GM18873 (cell line): ENCODE measurements around the gene INHBB.
"Not testable (repeated sequence)": the region's sequence is repeated elsewhere in the genome, so short reads cannot be mapped to it uniquely, and the experiment has no call there.

Experiments
- ATAC-seq: cut with Tn5 transposase; IDR thresholded peaks from one replicate; pipeline ENCODE4 v1.9.1; 2021; ENCODE audit warnings: mild to moderate bottlenecking, moderate library complexity, moderate number of reproducible peaks; ENCODE audit not compliant: unreplicated experiment, low FRiP score

INHBB gene

GRCh38 chr2:120315367-120316033, 30.4 kb upstream of the INHBB start:
- no peak for ATAC-seq

GRCh38 chr2:120316071-120316470, 29.9 kb upstream of the INHBB start:
- ATAC-seq, result no peak

- ATAC-seq, result no peak
These were observed 29.3 kb upstream of the INHBB start for GRCh38 chr2:120316528-120317179.

GRCh38 chr2:120317180-120317533, 28.8 kb upstream of the INHBB start:
- ATAC-seq, result no peak

- ATAC-seq, result no peak
These were observed 28.0 kb upstream of the INHBB start for GRCh38 chr2:120317916-120318315.

GRCh38 chr2:120318626-120319025, 27.3 kb upstream of the INHBB start:
- no peak for ATAC-seq

GRCh38 chr2:120319123-120319522, 26.8 kb upstream of the INHBB start:
- ATAC-seq, result no peak

- ATAC-seq, result no peak
These were observed 26.1 kb upstream of the INHBB start for GRCh38 chr2:120319686-120320317.

GRCh38 chr2:120320318-120320851, 25.6 kb upstream of the INHBB start:
- ATAC-seq, result no peak

- not testable (repeated sequence) for ATAC-seq
These were observed 24.9 kb upstream of the INHBB start for GRCh38 chr2:120320887-120321556.

GRCh38 chr2:120321721-120322284, 24.1 kb upstream of the INHBB start:
- no peak for ATAC-seq

GRCh38 chr2:120322329-120322728, 23.6 kb upstream of the INHBB start:
- ATAC-seq, result no peak

- no peak for ATAC-seq
These were observed 22.7 kb upstream of the INHBB start for GRCh38 chr2:120323214-120323613.

- ATAC-seq, result no peak
These were observed 22.0 kb upstream of the INHBB start for GRCh38 chr2:120323807-120324399.

- no peak for ATAC-seq
These were observed 21.0 kb upstream of the INHBB start for GRCh38 chr2:120324933-120325332.

- ATAC-seq, result no peak
These were observed 19.9 kb upstream of the INHBB start for GRCh38 chr2:120326066-120326465.

GRCh38 chr2:120330946-120331822, 14.8 kb upstream of the INHBB start:
- ATAC-seq, result peak; percentile 68

- ATAC-seq, result no peak
These were observed 14.0 kb upstream of the INHBB start for GRCh38 chr2:120331903-120332302.

GRCh38 chr2:120332384-120332783, 13.6 kb upstream of the INHBB start:
- no peak for ATAC-seq
